ENCODE results near the gene MDK. TPM values are rescaled to one million over a fixed set of nuclear protein-coding genes. Genes with fewer than 3 reads are reported as not detected.

Gene MDK
- total RNA-seq, 2 experiments from 2014 or later: 1.6 to 5.0 TPM

- H3K27ac Mint-ChIP-seq: no peak overlapping the region
- CTCF ChIA-PET: interaction anchor here (1.1 to 6.8 kb wide), 2 partner anchors 12 to 150 kb away, joined by 3 to 43 read pairs; no protein-coding TSS in a partner anchor
- no peaks in the 10 kb centered on the region for H3K9me3 Mint-ChIP-seq (ENCODE audit: low read depth)
- ATAC-seq (no peak), DNase-seq (no peak)
- no peak overlapping the region for H3K4me3 Mint-ChIP-seq
- no peaks in the 10 kb centered on the region for H3K36me3 Mint-ChIP-seq
- peaks cover 17% of the 10 kb centered on the region for H3K4me1 Mint-ChIP-seq
- peaks cover 29% of the 10 kb centered on the region for H3K27me3 Mint-ChIP-seq
Measured at GRCh38 chr11:46339816-46340215, 41.7 kb upstream of the MDK start.

GRCh38 chr11:46341454-46341853 is 40.0 kb upstream of the MDK start:
- H3K27ac Mint-ChIP-seq: no peak overlapping the region
- no peaks in the 10 kb centered on the region for H3K36me3 Mint-ChIP-seq
- CTCF ChIA-PET: interaction anchor here (1.7 to 18.5 kb wide), 4 partner anchors 10 to 98 kb away, joined by 3 to 444 read pairs (median 25); partner anchors contain the start of gene MDK
- H3K4me1 Mint-ChIP-seq: peaks cover 33% of the 10 kb centered on the region
- DNase-seq (no peak), ATAC-seq (no peak)
- no peak overlapping the region for H3K4me3 Mint-ChIP-seq
- H3K27me3 Mint-ChIP-seq: peaks cover 26% of the 10 kb centered on the region
- no peaks in the 10 kb centered on the region for H3K9me3 Mint-ChIP-seq (ENCODE audit: low read depth)

- Mint-ChIP-seq H3K4me3 (no peak overlapping the region), H3K27me3 (peaks cover 23% of the 10 kb centered on the region), H3K4me1 (peaks cover 39% of the 10 kb centered on the region), H3K9me3 (ENCODE audit: low read depth) (no peaks in the 10 kb centered on the region), H3K27ac (no peak overlapping the region), H3K36me3 (no peaks in the 10 kb centered on the region)
- DNase-seq: no peak
- CTCF ChIA-PET: interaction anchor here (1.1 to 18.5 kb wide), 6 partner anchors 9 to 99 kb away, joined by 3 to 444 read pairs (median 6); partner anchors contain the start of gene MDK
- no peak for ATAC-seq
Measured at GRCh38 chr11:46342239-46342638, 39.2 kb upstream of the MDK start.

GRCh38 chr11:46343520-46343919 is 37.9 kb upstream of the MDK start:
- no peak for DNase-seq
- CTCF ChIA-PET: interaction anchor here (0.9 to 18.5 kb wide), 6 partner anchors 8 to 104 kb away, joined by 3 to 444 read pairs (median 11); partner anchors contain the start of gene MDK
- peaks cover 39% of the 10 kb centered on the region for H3K4me1 Mint-ChIP-seq
- H3K36me3 Mint-ChIP-seq: no peaks in the 10 kb centered on the region
- no peak overlapping the region for H3K27ac Mint-ChIP-seq
- no peak for ATAC-seq
- peaks cover 23% of the 10 kb centered on the region for H3K27me3 Mint-ChIP-seq
- no peaks in the 10 kb centered on the region for H3K9me3 Mint-ChIP-seq (ENCODE audit: low read depth)
- no peak overlapping the region for H3K4me3 Mint-ChIP-seq

GRCh38 chr11:46345131-46345597 is 36.3 kb upstream of the MDK start:
- peaks cover 54% of the 10 kb centered on the region for H3K4me1 Mint-ChIP-seq
- CTCF ChIA-PET: interaction anchor here (0.7 to 18.5 kb wide), 9 partner anchors 9 to 107 kb away, joined by 3 to 444 read pairs (median 4); partner anchors contain the start of gene MDK
- peaks cover 3% of the 10 kb centered on the region for H3K36me3 Mint-ChIP-seq
- H3K27me3 Mint-ChIP-seq: peaks cover 23% of the 10 kb centered on the region
- peak overlapping the region; percentile 75 for H3K4me3 Mint-ChIP-seq
- no peaks in the 10 kb centered on the region for H3K9me3 Mint-ChIP-seq (ENCODE audit: low read depth)
- DNase-seq (no peak), ATAC-seq (no peak)
- peak overlapping the region; percentile 30 for H3K27ac Mint-ChIP-seq

- Mint-ChIP-seq H3K9me3 (ENCODE audit: low read depth) (no peaks in the 10 kb centered on the region), H3K4me1 (peaks cover 63% of the 10 kb centered on the region), H3K36me3 (peaks cover 3% of the 10 kb centered on the region), H3K27ac (peak overlapping the region; percentile 65), H3K27me3 (peaks cover 21% of the 10 kb centered on the region), H3K4me3 (peak overlapping the region; percentile 75)
- DNase-seq (peak; percentile 63), ATAC-seq (no peak)
- CTCF ChIA-PET: interaction anchor here (0.7 to 18.5 kb wide), 9 partner anchors 10 to 107 kb away, joined by 3 to 444 read pairs (median 4); partner anchors contain the start of gene MDK
Measured at GRCh38 chr11:46345881-46346484, 35.5 kb upstream of the MDK start.

- peak within 1 kb of the TSS; percentile 89 for H3K4me3 Mint-ChIP-seq
- H3K4me1 Mint-ChIP-seq: peaks cover 66% of the 10 kb centered on the region
- CTCF ChIA-PET: interaction anchor here (1.0 to 18.5 kb wide), 4 partner anchors 17 to 40 kb away, joined by 3 to 444 read pairs (median 8); partner anchors contain the start of gene MDK
- peaks cover 3% of the 10 kb centered on the region for H3K36me3 Mint-ChIP-seq
- DNase-seq (peak; percentile 88), ATAC-seq (peak; percentile 75)
- no peaks in the 10 kb centered on the region for H3K9me3 Mint-ChIP-seq (ENCODE audit: low read depth)
- peaks cover 21% of the 10 kb centered on the region for H3K27me3 Mint-ChIP-seq
- peak within 1 kb of the TSS; percentile 94 for H3K27ac Mint-ChIP-seq
Measured at GRCh38 chr11:46346886-46347636, 34.4 kb upstream of the MDK start, which contains the start of gene DGKZ. Gene DGKZ, plus strand, starts transcription at chr11:46347463. Its CDS starts 197 bp downstream, at chr11:46347660.

- H3K36me3 Mint-ChIP-seq: peaks cover 3% of the 10 kb centered on the region
Measured at GRCh38 chr11:46347637-46348311, 33.7 kb upstream of the MDK start.

GRCh38 chr11:46348566-46349401 is 32.7 kb upstream of the MDK start:
- Mint-ChIP-seq H3K27me3 (peaks cover 12% of the 10 kb centered on the region), H3K36me3 (peaks cover 3% of the 10 kb centered on the region), H3K4me3 (peak overlapping the region; percentile 89), H3K9me3 (ENCODE audit: low read depth) (no peaks in the 10 kb centered on the region), H3K4me1 (peaks cover 75% of the 10 kb centered on the region), H3K27ac (peak overlapping the region; percentile 94)
- DNase-seq: peak; percentile 85
- peak; percentile 43 for ATAC-seq
- CTCF ChIA-PET: interaction anchor here (0.7 to 18.5 kb wide), 15 partner anchors 13 to 269 kb away, joined by 3 to 444 read pairs (median 5); partner anchors contain the start of genes AMBRA1, ATG13, CHRM4 and HARBI1

More at GRCh38 chr11:46347637-46348311, 33.7 kb upstream of the MDK start:
- Mint-ChIP-seq H3K9me3 (ENCODE audit: low read depth) (no peaks in the 10 kb centered on the region), H3K4me1 (peaks cover 65% of the 10 kb centered on the region), H3K4me3 (peak overlapping the region; percentile 89), H3K27ac (peak overlapping the region; percentile 94), H3K27me3 (peaks cover 18% of the 10 kb centered on the region)
- CTCF ChIA-PET: interaction anchor here (0.7 to 18.5 kb wide), 8 partner anchors 12 to 110 kb away, joined by 3 to 444 read pairs (median 5); partner anchors contain the start of gene MDK
- peak; percentile 52 for DNase-seq
- ATAC-seq: no peak

- Mint-ChIP-seq H3K4me3 (no peak overlapping the region), H3K27ac (no peak overlapping the region), H3K4me1 (peaks cover 74% of the 10 kb centered on the region), H3K27me3 (no peaks in the 10 kb centered on the region), H3K9me3 (ENCODE audit: low read depth) (no peaks in the 10 kb centered on the region), H3K36me3 (peaks cover 3% of the 10 kb centered on the region)
- ATAC-seq (no peak), DNase-seq (no peak)
- CTCF ChIA-PET: interaction anchor here (1.3 to 18.5 kb wide), 8 partner anchors 9 to 267 kb away, joined by 3 to 444 read pairs (median 12); partner anchors contain the start of genes ATG13, CHRM4, HARBI1 and MDK
Measured at GRCh38 chr11:46350695-46351094, 30.8 kb upstream of the MDK start.

GRCh38 chr11:46351148-46351547 is 30.3 kb upstream of the MDK start:
- DNase-seq: no peak

GRCh38 chr11:46351606-46352005 is 29.9 kb upstream of the MDK start:
- peak overlapping the region; percentile 50 for H3K4me3 Mint-ChIP-seq
- H3K36me3 Mint-ChIP-seq: peaks cover 3% of the 10 kb centered on the region
- H3K4me1 Mint-ChIP-seq: peaks cover 69% of the 10 kb centered on the region
- H3K27me3 Mint-ChIP-seq: no peaks in the 10 kb centered on the region
- H3K27ac Mint-ChIP-seq: peak overlapping the region; percentile 25
- CTCF ChIA-PET: interaction anchor here (0.7 to 18.5 kb wide), 17 partner anchors 10 to 580 kb away, joined by 3 to 444 read pairs (median 5); partner anchors contain the start of genes CHRM4 and MDK
- DNase-seq (no peak), ATAC-seq (no peak)
- H3K9me3 Mint-ChIP-seq (ENCODE audit: low read depth): no peaks in the 10 kb centered on the region

More at GRCh38 chr11:46351148-46351547, 30.3 kb upstream of the MDK start:
- Mint-ChIP-seq H3K27me3 (no peaks in the 10 kb centered on the region), H3K4me1 (peaks cover 70% of the 10 kb centered on the region), H3K36me3 (peaks cover 3% of the 10 kb centered on the region), H3K27ac (peak overlapping the region; percentile 25), H3K4me3 (no peak overlapping the region), H3K9me3 (ENCODE audit: low read depth) (no peaks in the 10 kb centered on the region)
- no peak for ATAC-seq
- CTCF ChIA-PET: interaction anchor here (1.0 to 18.5 kb wide), 11 partner anchors 10 to 351 kb away, joined by 3 to 444 read pairs (median 5); partner anchors contain the start of genes CHRM4 and MDK

Measured in activated CD8-positive, alpha-beta memory T cell treated with anti-CD3 and anti-CD28 coated beads, Interleukin-2, amount 10 ng/mL, durations not matched to agents 7 days and 5 days (primary cell).